ENCODE results near the gene LILRB5.

GRCh38 chr19:54229146-54229545 is 27.9 kb downstream of the LILRB5 start:
- no peak for TF ChIP-seq CTCF (IDR thresholded peaks at IDR 0.05; ENCODE audit: insufficient read depth, low read length)
- no peak for TF ChIP-seq SPI1 (IDR thresholded peaks at IDR 0.05; ENCODE audit: borderline replicate concordance, low read depth)
- no peak for TF ChIP-seq GABPA (IDR thresholded peaks at IDR 0.05; ENCODE audit: low read depth)

All from HL-60 (cell line).